HG02623 (cell line): ENCODE results near the gene XIRP2.
"Not testable (repeated sequence)": the region's sequence is repeated elsewhere in the genome, so short reads cannot be mapped to it uniquely, and the experiment has no call there.

ENCODE experiments used
- ATAC-seq: cut with Tn5 transposase; IDR thresholded peaks from one replicate; pipeline ENCODE4 v1.9.1; 2021; ENCODE audit warnings: moderate library complexity; ENCODE audit not compliant: unreplicated experiment

Gene XIRP2

DNA sequence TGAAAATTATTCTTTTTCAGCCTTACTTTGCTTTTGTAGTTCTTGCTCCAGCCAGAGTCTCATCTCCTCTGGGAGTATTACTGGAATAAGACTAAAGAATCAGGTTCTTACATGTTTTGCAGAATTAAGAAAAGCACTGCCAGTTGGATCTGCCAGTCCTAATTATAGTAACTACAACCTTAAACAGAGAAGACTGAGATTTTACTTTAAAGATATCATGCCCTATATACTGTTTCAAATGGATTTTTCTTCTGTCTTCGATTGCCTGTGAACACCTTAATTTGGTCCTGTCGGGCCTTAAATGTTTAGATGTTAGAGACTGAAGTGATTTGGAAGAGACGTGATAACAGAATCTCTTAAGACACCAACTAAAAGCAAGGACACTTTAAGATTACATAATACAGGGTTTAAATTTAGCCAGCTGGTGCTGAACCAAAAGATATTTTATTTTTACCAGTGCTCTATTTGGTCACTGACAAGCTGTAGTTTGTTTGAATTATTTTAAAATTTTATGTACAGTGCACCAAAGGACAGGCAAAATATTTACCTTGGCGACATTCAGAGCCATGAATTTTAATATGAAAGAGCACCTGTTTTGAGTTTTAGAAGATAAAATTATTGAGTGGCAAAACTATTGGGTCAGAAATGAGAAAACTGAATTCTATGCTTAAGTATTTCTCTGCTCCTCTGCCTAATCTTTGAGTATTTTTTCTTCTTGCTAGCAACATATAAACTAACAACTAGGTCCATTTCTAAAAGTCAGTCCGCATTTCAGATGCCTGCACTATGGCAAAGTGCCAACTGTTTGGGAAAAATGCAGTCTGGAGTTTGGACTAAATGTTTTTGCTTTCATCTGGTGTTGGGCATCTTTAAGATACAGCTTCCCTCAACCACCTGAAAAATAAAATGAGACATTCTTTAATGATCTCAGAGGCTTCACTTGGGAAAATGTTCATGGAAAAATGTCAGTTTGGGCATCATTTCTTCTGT is 300.0 kb downstream of the XIRP2 start:
- no peak for ATAC-seq

DNA sequence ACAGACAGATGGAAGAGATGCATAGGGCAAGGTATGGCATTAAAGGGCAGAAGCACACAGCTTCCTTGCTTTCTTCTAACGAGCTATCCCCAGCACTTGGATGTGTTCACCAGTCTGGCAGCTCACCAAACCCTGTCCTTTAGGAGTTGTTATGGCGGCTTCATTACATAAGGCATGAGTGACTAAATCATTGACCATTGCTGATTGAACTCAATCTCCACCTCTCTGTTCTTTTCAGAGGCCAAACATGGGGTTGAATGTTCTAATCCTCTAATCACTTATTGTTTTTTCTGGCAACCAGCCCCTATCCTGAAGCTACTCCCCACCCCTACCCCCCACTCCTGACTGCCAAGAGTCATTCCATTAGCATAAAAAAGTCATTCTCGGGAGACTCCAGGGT is 301.8 kb downstream of the XIRP2 start:
- ATAC-seq = no peak

GRCh38 chr2:167191588-167191987 is 303.3 kb downstream of the XIRP2 start:
- ATAC-seq = no peak

DNA sequence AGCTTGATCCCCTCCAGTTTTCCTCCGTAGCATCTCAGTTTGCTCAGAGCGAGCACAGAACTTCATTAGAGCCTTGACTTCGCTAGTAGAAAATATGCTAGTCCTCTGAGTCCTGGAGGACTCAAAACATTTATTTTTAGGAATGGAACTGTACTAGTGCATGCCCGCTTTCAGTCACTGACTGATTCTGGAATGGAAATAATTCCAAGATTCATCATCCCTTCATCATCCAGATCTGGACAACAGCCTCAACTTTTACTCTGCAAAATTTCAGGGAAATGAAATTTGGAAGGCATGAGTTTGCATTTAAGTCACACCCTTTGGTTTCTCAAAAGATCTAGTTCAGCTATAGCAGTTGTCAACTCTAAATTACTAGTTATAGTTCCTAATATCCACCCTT is 304.6 kb downstream of the XIRP2 start:
- ATAC-seq = no peak

DNA sequence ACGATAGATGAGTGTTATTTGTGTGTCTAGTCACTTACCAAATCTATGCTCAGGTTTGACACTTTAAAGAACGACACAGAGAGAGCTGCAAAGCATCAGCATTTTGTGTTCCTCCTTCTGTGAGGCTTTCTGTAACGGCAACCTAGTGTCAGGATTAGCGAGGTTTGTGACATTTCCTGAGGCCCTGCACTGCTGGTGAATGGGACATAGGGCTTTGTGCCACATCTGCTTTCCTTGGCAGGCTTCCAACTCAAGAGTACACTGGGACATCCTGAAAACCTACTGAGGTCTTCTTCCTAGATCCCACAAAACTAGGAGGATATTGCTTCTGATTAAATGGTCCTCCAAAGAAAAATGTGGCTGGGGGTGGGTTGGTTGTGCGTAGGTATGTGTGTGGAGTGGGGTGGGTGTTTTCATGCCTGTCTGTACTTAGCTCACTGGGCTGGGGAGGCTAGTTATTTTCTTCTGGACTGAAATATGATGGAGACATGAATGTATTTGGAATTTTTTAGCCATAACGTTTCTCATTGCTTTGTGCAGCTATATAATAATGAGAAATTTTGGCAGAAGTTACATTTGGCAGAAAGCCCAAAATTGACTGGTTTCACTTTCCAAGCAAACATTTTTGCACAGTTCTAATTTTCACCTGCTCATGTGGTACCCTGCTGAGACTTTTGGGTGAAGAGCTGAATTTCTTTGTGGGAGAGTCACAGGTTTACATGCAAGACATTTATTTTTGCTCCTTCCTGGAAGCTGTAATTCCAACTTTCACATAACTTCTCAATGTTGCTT is 308.4 kb downstream of the XIRP2 start:
- ATAC-seq = no peak

DNA sequence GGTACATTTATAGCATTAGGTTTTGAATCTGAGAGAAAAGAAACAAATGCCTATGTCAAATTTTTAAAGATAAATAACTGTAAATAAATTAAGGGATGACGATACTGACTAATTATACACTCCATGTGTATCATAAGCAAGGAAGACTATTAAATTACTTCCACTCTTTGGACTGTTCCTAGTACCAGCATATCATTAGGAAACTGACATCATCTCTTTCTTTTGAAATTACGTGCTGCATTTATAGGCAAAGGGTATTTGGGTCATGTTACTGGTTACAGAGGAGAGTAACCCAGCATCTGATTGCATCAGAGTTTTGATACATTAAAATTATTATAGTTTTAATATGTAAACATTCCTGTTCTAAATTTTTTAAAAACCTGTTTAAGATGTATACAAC is 309.7 kb downstream of the XIRP2 start:
- no peak for ATAC-seq

- no peak for ATAC-seq
Measured at GRCh38 chr2:167198576-167198975, 310.3 kb downstream of the XIRP2 start.

DNA sequence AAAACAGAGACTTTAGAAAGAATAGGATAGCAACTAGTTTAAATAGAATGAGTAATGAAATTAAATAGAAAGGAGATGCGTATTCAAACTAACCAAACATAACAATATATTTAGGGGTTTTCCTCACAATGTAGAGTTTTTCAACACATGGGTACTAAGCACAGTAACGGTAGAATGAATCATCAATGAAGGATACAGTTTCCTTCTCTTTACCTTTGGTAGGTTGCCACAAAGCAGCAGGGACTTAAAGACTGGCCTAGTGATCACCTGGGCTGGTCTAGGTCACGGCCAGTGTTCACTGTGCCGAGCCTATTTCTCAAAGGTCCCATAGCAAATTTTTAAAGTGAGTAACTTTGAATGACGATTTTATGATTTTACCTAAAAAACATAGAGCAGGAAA is 311.7 kb downstream of the XIRP2 start:
- no peak for ATAC-seq

DNA sequence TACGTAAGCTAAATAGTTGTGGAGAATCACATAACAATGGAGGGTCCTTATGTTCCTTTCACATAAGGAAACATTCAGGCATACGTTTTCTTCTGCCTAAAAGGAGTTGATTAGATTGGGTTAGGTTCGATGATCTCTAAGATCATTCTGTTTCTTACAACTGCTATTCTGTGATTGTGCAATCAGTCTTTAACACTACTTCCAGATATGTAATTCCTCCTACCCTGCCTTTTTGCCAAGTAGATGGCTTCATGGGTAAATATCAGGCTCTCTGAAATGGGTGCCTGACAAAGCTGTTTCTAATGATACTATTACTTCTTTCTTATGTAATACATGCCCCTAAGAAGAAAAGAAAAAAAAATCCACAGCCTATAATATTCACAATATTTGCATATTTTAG is 321.5 kb downstream of the XIRP2 start:
- no peak for ATAC-seq

- no peak for ATAC-seq
Measured at GRCh38 chr2:167212014-167212648, 323.9 kb downstream of the XIRP2 start.

DNA sequence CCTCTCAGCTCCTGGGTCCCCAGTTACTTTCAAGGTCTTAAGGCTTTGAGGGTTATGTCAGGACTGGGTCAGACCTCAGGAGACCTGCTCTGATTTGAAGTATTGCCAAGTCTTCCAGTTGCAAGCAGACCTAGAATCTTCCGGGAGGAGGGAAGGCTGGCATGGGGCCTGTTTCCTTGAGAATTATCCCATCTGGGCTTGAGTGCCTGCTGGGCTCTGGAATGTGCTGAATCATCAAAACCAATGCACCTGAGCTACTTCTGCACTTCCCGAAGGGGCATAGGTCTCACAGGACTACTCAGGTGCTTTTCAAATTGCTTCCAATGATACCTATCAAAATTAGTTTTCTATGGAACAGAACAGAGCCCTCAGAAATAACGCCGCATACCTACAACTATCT is 327.3 kb downstream of the XIRP2 start:
- no peak for ATAC-seq

DNA sequence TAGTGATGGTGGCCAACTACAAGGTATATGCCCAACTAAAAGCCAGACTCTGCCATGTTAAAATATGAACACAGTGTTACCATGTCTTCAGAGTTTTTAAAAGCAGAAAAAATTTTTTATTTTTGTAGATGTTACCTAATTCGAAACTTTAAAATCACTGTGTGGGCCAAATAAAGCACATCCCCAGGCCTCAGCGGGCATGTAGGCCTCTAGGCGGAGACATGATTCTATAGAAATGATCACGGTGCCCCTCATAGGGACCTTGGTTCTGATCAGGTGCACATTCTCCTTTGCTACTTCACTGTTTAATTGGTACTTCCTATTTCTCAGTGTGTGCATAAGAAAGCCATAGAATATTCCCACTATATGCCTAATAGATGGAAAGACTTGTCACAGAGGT is 349.2 kb downstream of the XIRP2 start:
- no peak for ATAC-seq

DNA sequence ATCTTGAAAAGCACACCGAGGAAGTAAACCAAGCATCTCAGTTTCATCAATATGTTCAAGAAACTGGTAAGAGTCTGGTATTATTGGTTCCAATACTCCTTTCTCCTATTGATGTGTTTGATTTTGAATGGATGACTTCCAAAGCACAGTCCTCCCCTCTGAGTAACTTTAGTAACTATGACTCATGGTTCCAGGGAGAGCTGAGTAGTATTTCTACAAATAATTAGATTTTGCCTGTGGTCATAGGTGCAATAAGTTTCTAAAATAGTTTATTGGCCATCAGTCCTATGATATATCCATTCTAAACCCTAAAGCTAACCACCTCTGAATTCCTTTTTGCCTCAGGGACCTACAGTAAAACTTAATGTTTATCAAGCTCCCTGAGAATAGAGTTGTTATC is 352.4 kb downstream of the XIRP2 start:
- ATAC-seq = no peak

DNA sequence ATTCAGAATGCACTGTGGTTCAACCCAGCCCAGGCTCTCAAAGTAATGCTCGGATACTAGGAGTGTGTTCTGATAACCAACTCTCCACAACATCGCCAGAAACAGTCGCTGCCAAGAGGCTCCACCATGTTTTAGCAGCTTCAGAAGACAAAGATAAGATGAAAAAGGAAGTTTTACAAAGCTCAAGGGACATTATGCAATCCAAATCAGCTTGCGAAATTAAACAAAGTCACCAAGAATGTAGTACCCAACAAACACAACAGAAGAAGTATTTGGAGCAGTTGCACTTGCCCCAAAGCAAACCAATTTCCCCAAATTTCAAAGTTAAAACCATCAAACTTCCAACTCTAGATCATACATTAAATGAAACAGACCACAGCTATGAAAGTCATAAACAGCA is 360.9 kb downstream of the XIRP2 start:
- ATAC-seq = no peak

DNA sequence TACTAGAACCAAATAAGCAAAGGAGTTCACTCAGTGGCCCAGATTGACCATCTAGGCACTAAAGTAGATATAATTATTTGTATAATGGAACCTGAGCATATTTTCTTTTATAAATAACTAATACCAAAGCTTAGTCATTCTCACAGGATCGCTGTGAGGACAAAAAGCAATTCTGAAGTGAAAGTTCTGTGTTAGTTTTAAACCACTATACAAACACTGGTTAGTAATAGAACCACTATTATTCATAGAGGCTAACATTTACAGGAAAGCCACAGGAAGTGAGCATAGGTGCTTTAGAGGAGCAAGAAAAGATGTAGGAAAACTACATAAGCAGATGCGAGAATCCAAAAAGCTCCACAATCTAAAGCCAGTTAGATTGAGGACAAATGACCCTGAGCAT is 364.7 kb downstream of the XIRP2 start:
- no peak for ATAC-seq

DNA sequence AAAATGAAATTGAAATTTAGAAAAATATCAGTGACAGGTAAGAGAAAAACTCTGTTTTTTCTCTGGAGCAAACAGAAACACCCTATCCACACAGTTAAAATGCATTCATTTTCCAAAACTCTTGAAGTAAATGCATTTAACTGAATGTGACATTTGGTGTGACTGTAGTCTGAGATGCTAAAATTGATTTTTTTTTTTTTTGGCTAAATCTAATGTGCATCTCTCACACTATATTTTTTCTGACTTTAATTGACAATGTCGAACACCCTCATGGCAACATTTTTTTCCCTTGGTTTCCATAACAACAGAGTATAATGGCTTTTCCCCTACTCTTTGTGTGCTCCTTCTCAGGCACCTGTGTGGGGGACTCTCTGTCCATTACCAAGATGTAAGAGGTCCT is 366.4 kb downstream of the XIRP2 start:
- no peak for ATAC-seq

DNA sequence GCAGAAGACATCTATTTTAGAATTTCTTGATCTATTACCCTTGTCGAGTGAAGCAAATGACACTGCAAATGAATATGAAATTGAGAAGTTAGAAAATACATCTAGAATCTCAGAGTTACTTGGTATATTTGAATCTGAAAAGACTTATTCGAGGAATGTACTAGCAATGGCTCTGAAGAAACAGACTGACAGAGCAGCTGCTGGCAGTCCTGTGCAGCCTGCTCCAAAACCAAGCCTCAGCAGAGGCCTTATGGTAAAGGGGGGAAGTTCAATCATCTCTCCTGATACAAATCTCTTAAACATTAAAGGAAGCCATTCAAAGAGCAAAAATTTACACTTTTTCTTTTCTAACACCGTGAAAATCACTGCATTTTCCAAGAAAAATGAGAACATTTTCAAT is 370.4 kb downstream of the XIRP2 start:
- no peak for ATAC-seq

GRCh38 chr2:167264380-167264779 is 376.1 kb downstream of the XIRP2 start:
- no peak for ATAC-seq

DNA sequence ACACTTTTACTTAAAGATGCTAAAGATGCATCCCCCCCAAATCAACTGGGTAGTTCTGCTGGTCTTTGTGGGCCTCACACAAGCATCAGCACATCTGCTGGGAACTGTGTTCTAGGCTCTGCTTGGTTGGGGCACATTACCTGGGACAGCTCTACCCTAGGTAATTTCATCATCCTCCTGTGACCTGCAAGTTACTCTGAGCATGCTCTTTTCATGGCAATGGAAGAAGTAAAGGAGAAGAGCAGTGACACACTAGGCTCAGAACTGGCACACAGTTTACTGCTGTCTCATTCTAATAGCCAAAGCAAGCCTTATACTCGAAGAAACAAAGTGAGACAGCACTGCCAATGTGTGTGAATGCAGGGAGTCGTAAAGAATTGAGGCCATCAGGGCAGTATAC is 376.7 kb downstream of the XIRP2 start:
- ATAC-seq = no peak

GRCh38 chr2:167265722-167266121 is 377.4 kb downstream of the XIRP2 start:
- ATAC-seq = no peak

- not testable (repeated sequence) for ATAC-seq
Measured at GRCh38 chr2:167268245-167268644, 380.0 kb downstream of the XIRP2 start.

- ATAC-seq = no peak
Measured at GRCh38 chr2:167271932-167272331, 383.7 kb downstream of the XIRP2 start.
